Mucosa of stomach (tissue), 1 donor: Measurements from ENCODE around the gene TMEM54.
A peak's percentile ranks its signal among the peaks of the same experiment; 100 is the strongest.

Source experiments
- H3K27me3 ChIP-seq: one replicate; pipeline ENCODE4 v1.7.0; 2013; ENCODE audit warnings: mild to moderate bottlenecking, low read length; ENCODE audit not compliant: control insufficient read depth, insufficient read depth
- H3K36me3 ChIP-seq: one replicate; pipeline ENCODE4 v1.7.0; 2013; ENCODE audit warnings: low read length; ENCODE audit not compliant: control insufficient read depth, insufficient read depth
- H3K4me1 ChIP-seq: one replicate; pipeline ENCODE4 v1.7.0; 2013; ENCODE audit warnings: mild to moderate bottlenecking, low read length; ENCODE audit not compliant: control insufficient read depth, insufficient read depth
- H3K4me3 ChIP-seq: one replicate; pipeline ENCODE4 v1.7.0; 2013; ENCODE audit warnings: low read length
- H3K9ac ChIP-seq: one replicate; pipeline ENCODE4 v1.7.0; 2013; ENCODE audit warnings: mild to moderate bottlenecking, low read length, moderate library complexity
- H3K9me3 ChIP-seq: one replicate; pipeline ENCODE4 v1.7.0; 2013; ENCODE audit warnings: mild to moderate bottlenecking, low read length, moderate library complexity; ENCODE audit not compliant: control insufficient read depth
- donor health status: Pancreatic carcinoma.

The TMEM54 gene

DNA sequence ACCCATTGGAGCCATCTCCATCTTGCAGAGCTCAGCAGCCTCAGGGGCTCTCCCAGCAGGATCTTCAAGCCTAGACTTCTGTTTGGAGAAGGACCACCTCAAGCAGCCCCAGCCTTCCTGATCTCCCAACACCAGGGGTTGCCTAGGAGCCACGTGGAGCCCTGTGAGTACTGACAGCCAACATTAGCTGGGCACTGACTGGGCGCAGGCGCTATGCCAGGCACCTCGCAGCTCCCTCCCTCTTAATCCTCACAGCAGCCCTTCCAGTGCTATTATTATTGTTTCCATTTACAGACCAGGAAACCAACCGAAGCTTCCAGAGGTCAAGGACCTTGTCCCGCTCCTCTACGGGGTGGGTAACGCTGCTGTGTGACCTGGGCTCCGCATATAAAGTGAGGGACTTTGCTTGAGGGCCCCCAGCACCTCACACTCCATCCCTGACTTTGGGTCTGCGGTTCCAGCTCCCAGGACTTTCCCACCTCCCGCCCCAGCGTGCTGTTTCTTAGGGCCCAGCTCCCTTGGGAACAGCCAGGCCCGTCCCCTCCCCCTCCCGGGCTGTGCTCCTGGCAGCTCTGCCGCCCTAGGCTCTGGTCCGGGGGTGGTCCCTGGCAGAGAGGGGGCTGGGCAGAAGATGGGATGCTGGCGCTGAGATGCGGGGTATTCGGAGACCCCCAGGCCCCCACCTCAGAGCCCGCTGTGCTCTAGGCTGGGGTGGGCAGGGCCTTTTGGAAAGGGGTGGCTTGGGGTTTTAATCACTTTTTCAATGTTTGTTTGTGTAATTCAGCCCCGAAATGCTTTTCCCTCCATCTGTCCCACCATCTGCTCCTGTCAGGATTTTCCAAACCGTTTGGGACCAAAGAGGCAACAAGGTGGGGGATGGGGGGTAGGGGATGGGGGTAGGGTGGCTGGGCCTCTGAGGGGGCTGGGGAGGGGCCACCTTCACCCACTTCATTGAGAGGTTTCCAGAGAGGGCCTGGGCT, 19.0 kb downstream of the TMEM54 start:
- Histone ChIP-seq H3K4me3 (no peak overlapping the region), H3K4me1 (peaks cover 15% of the 10 kb centered on the region), H3K9me3 (no peaks in the 10 kb centered on the region), H3K36me3 (no peaks in the 10 kb centered on the region), H3K9ac (no peak overlapping the region), H3K27me3 (peaks cover 34% of the 10 kb centered on the region)

GRCh38 chr1:32881291-32881690, 19.9 kb downstream of the TMEM54 start:
- no peaks in the 10 kb centered on the region for H3K36me3 ChIP-seq
- peaks cover 32% of the 10 kb centered on the region for H3K27me3 ChIP-seq
- no peaks in the 10 kb centered on the region for H3K9me3 ChIP-seq
- H3K4me3 ChIP-seq: no peak overlapping the region
- no peak overlapping the region for H3K9ac ChIP-seq
- H3K4me1 ChIP-seq: peaks cover 15% of the 10 kb centered on the region

DNA sequence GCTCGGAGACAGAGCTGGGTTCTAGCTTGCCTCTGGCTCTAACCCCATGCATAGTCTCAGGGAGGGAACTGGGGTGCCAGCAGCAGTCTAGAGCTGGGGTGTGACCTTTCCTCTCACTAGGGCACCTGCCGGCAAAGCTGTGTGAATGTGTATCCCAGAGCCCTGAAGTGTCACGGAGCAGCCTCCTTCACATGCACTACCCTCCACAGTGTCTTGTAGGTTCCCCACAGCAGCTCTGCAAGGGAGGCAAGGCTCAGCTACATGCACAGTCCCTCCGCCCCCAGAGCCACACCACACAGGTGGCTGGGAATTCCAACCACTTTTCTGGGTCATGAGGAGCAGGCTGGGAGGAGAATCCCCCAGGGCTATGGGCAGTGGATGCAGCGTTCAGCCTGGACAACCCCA, 22.6 kb downstream of the TMEM54 start:
- no peak overlapping the region for H3K9ac ChIP-seq
- no peaks in the 10 kb centered on the region for H3K36me3 ChIP-seq
- peaks cover 13% of the 10 kb centered on the region for H3K27me3 ChIP-seq
- H3K4me1 ChIP-seq: peaks cover 15% of the 10 kb centered on the region
- no peaks in the 10 kb centered on the region for H3K9me3 ChIP-seq
- H3K4me3 ChIP-seq: no peak overlapping the region

GRCh38 chr1:32878183-32878582, 23.0 kb downstream of the TMEM54 start:
- no peak overlapping the region for H3K9ac ChIP-seq
- H3K4me3 ChIP-seq: no peak overlapping the region
- no peaks in the 10 kb centered on the region for H3K36me3 ChIP-seq
- peaks cover 11% of the 10 kb centered on the region for H3K27me3 ChIP-seq
- peaks cover 15% of the 10 kb centered on the region for H3K4me1 ChIP-seq
- no peaks in the 10 kb centered on the region for H3K9me3 ChIP-seq

- H3K9me3 ChIP-seq: no peaks in the 10 kb centered on the region
Observed at GRCh38 chr1:32877211-32878110, 23.7 kb downstream of the TMEM54 start.

DNA sequence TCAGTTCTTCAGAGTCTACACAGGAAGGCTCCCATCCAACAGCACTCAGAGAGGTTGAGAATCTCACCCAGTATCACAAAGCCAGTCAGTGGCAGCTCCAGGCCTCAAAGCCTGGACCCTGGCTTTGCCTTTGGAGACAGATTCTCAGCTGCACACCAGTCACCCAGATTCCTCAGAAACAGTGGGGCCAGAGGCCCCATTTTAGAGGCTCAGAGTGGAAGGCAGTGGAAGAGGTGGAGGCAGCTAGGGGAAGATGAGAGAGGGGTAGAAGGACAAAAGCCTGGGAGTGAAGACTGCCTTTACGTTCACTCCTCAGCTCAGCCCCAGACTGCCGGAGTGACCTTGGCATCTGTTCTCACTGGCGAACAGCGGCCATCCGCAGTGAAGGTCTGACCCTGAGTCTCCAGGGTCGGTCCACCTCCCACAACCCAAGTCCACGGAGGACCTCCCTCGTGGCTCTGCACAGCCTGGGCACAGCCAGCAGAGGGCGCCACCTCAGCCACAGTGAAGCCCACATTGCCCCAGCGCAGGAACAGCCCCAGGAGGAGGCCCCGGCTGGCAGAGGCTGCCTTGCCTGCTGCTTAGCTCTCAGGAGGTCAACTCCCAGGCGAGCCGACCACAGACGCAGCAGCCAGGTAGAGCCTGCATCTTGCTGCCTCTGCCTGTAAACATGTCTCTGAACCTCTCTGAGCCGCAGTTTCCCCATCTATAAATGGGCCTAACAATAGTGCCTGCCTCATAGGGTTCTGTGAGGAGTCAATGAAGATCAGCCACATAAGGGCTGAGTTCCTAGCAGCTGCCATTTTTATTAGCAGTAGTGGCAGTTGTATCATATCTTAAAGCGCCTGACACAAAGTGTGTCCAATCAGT, 24.6 kb downstream of the TMEM54 start:
- Histone ChIP-seq H3K4me1 (peaks cover 7% of the 10 kb centered on the region), H3K36me3 (no peaks in the 10 kb centered on the region), H3K9me3 (no peaks in the 10 kb centered on the region), H3K27me3 (peaks cover 18% of the 10 kb centered on the region), H3K9ac (no peak overlapping the region), H3K4me3 (no peak overlapping the region)

More at GRCh38 chr1:32877211-32878110, 23.7 kb downstream of the TMEM54 start:
- Histone ChIP-seq H3K4me1 (peaks cover 15% of the 10 kb centered on the region), H3K36me3 (no peaks in the 10 kb centered on the region), H3K27me3 (peaks cover 11% of the 10 kb centered on the region), H3K4me3 (no peak overlapping the region), H3K9ac (no peak overlapping the region)

GRCh38 chr1:32874860-32875752, 26.1 kb downstream of the TMEM54 start:
- Histone ChIP-seq H3K4me1 (peaks cover 8% of the 10 kb centered on the region), H3K9ac (no peak overlapping the region), H3K9me3 (no peaks in the 10 kb centered on the region), H3K27me3 (peaks cover 29% of the 10 kb centered on the region), H3K4me3 (no peak overlapping the region), H3K36me3 (no peaks in the 10 kb centered on the region)

DNA sequence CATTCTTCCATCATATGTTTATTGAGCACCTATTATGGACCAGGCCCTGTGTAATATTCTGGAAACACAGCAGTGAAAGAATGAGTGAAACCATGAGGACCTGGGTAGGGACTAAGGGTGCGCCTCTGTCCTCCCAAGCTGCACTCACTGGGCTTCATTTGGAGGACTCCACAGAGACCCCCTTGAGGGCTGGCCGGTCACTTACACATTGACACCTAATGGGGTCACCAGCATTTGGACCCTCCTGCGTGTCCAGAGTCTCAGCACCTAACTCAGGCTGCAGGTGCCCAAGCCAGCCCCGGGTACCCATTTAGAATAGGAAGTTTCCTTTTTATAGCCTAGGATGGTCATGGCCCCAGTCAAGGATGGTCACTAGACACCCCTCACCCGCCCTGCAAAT, 27.7 kb downstream of the TMEM54 start:
- Histone ChIP-seq H3K4me3 (no peak overlapping the region), H3K4me1 (peaks cover 9% of the 10 kb centered on the region), H3K27me3 (peaks cover 42% of the 10 kb centered on the region), H3K9me3 (no peaks in the 10 kb centered on the region), H3K9ac (no peak overlapping the region), H3K36me3 (no peaks in the 10 kb centered on the region)

GRCh38 chr1:32872192-32872460, 29.1 kb downstream of the TMEM54 start:
- no peaks in the 10 kb centered on the region for H3K9me3 ChIP-seq
- no peak overlapping the region for H3K4me3 ChIP-seq
- H3K9ac ChIP-seq: no peak overlapping the region
- H3K4me1 ChIP-seq: peaks cover 9% of the 10 kb centered on the region
- H3K36me3 ChIP-seq: no peaks in the 10 kb centered on the region
- H3K27me3 ChIP-seq: peaks cover 42% of the 10 kb centered on the region

DNA sequence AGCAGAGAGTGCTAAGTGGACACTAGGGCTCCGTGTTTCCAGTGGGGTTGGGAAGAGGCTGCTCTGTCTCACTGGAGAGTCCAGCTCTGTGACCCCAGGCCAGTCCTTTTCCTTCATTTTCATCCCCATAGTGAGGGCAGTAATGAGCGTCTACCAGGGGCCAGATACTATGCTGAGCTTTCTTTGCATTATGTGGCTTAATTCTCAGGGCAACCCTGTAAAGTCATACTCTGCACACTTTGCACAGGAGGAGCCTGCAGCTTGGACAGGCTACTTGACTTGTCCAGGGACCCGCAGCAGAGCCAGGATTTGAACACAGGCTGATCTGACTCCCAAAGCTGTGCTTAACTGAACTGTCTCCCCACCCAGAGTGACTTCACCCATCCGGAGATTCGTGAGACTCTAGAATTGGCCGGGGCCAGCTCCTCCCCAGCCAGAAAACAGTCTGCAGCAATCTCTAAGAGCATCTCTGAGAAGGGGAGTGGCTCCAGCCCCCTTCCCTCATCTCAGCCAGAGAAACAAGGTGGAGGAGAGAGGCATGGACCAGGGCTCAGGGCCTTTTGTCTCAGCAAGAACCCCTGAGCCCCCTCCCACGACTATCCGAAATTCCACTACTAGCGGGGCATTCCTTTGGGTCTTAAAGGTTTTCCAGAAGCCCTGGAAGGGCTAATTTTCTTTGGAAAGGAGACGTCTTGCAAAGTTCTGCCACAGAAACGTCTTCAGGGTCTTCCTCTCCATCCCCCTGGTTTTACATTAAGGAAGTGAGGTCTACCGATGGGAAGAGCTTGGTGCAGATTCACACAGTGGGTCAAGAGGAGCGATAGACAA, 29.6 kb downstream of the TMEM54 start:
- Histone ChIP-seq H3K4me3 (no peak overlapping the region), H3K27me3 (peaks cover 38% of the 10 kb centered on the region), H3K36me3 (no peaks in the 10 kb centered on the region), H3K9me3 (no peaks in the 10 kb centered on the region), H3K4me1 (peaks cover 9% of the 10 kb centered on the region), H3K9ac (peak overlapping the region; percentile 45)
